HG02759 (cell line): Measurements from ENCODE around the gene SMAD9.

ENCODE experiments used
- ATAC-seq: cut with Tn5 transposase; IDR thresholded peaks from one replicate; pipeline ENCODE4 v1.9.1; 2021; ENCODE audit warnings: mild to moderate bottlenecking, moderate library complexity; ENCODE audit not compliant: unreplicated experiment

The SMAD9 gene

DNA sequence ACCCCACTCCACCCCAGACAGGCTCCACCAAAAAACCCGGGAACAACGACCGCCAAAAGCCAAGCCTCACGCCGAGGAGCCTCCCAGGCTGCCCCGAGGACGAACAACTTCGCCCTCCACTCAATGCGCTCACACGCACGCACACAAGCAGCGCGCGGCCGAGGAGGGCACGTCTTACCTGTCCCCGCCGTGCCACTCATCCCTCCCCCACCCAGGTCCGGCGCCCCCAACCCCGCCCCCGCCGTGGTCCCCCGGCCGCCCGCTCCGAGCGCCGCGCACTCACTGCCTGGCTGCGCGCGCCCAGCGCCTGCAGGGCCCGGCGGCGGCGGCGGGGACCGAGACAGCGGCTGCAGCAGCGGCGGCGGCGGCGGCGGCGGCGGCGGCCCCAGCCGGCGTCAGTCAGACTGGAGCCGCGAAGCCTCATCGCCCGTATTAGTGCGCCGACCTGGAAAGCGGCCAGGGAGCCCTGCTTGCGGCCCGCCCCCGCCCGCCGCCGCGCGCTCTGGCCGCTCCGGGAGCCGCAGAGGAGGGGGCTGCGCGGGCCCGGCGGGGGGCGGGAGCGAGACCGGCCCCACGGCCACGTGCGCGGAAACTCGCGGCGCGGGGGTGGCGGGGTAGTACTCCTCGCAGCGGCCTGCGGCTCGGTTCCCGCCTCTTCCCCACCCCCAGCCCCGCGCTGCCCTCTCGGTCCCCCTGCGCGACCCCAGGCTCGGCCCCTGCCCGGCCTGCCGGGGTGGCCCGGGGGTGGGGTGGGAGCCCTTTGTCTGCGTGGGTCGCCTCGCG lies at the start of gene SMAD9:
Gene SMAD9, minus strand, starts transcription at position 406 of the 783 bp plus-strand sequence. CDS start 40,549 bp downstream, outside the sequence.
- ATAC-seq = peak; percentile 74

- no peak for ATAC-seq
Measured at GRCh38 chr13:36966404-36966803, 46.4 kb upstream of the SMAD9 start.

DNA sequence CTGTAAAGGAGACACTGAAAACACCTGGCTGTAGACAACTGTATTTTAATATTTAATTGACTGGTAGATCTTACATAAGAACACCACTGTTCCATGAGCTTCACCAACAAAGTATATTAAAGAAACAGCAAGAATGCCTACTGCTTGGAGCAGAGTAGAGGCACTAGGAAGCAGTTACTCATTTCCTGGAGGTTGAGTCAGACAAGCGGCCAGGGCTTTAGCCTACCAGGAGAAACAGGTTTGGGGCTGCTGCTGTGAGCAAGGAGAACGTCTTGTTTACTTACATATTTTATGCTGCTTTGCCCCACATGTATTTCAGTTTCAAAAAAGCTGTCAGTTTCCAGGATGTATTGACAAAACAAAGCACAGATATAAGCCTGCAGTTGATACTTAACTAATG lies 45.7 kb upstream of the SMAD9 start:
- no peak for ATAC-seq

GRCh38 chr13:36959456-36960116 lies 39.5 kb upstream of the SMAD9 start:
- ATAC-seq = no peak

GRCh38 chr13:36954542-36954941 lies 34.5 kb upstream of the SMAD9 start:
- ATAC-seq = no peak

- no peak for ATAC-seq
Measured at GRCh38 chr13:36950920-36951319, 30.9 kb upstream of the SMAD9 start.

DNA sequence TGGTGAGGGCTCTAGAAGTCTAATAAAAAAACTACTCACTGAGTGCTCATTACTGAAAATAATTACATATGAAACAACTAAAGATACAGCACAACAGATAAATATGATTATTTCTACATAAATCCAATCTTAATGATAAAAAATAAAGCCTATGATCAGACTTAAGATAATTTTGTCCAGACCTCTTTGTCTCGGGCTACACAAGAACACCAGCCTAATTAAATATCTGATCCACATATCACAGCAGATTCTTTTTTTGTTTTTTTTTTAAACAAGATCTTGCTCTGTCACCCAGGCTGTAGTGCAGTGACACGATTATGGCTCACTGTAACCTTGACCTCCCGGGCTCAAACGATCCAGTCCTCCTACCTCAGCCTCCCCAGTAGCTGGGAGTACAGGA lies 30.3 kb upstream of the SMAD9 start:
- ATAC-seq = no peak

- ATAC-seq = no peak
Measured at GRCh38 chr13:36945078-36945477, 25.0 kb upstream of the SMAD9 start.

GRCh38 chr13:36925603-36926002 lies 5.6 kb upstream of the SMAD9 start:
- no peak for ATAC-seq

DNA sequence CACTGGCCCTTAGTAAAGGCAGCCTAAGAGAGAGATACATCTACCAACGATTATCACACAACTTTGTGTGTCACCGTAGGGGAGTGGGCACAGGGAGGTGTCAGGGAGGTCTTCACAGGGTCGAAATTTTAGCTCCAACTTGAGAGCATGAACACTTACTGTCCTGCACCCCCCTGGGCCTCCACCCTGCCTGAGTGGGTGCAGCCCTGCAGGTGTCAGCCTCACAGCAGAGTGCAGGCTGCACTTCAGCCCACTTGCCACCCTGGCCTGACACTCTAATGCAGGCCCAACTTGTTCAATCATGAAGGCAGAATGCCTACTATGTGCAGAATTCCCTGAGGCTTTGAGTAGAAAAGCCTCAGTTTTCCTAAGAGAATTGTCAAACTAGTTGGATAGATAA lies 4.0 kb upstream of the SMAD9 start:
- no peak for ATAC-seq

DNA sequence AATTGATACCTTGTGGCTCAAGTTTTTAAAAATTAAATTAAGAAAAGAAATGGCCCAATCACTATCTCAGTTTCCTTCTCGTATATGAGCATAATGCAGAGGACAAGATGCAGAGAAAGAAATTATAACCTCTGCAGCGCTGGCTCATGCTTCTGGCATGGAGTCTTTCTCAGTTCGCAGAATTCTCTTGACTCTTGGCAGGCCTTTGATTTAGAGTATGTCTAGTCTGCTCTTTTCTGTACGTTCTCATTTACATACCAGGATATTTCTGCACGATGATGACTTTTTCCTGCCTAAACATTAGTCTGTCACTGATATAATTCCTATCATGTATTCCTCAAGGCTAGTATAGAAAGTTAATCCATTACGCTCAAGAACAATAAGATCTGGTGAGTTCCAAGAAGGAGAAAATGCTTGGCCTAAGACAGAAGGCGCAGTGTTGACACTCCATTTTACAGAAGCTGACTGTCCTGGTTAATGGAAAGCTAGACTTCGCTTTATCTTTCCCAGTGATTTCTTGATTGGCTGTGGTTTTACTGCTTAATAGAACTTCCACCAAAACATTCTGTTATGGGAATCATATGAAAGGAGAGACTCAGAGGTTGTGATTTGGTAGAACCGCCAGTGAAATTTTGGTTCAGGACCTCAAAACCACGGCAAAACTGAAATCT lies 1.7 kb upstream of the SMAD9 start:
- no peak for ATAC-seq

- no peak for ATAC-seq
Measured at GRCh38 chr13:36920616-36921185, 663 bp upstream of the SMAD9 start.

- peak; percentile 37 for ATAC-seq
Measured at GRCh38 chr13:36919171-36919832, 736 bp downstream of the SMAD9 start.

DNA sequence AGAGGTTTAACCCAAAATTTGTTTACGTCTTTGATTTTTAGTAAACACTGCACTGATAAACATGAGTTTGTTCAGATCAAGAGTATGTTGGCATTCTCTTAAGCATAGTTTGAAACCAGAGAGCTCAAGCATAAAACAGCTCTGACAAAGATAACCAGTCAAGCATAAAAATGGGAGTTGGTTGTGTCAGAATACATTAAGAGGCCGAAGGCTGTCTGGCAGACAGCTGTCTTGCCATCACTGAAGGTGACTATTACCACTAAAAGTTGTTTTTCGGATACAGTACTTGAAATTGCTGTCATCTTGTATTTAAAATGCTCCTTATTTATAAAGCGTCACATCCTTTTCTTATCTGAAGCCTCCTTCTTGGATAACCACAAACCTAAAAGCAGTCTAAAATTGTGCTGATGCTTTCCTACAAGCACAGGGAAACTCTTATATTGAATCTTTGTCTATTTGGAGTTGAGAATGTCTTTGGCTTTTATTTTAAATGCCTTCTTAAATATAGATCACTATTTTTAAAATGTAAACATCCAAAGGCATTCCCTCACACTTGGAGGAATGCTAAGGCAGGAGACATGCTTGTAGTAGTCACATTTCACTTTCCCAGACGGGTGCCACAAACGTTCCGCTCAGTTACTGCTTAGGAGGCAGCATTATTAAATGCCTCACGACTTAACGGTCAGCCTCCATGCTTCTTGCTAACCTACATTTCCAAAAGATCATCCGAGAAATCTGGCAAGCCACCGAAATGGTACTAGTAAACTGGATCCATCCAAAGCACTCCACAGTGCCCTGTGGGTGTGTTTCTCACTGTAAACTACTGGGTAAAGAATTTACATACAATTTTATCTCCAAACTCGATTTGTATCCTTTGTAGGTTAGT lies 1.5 kb downstream of the SMAD9 start:
- ATAC-seq = peak; percentile 32

DNA sequence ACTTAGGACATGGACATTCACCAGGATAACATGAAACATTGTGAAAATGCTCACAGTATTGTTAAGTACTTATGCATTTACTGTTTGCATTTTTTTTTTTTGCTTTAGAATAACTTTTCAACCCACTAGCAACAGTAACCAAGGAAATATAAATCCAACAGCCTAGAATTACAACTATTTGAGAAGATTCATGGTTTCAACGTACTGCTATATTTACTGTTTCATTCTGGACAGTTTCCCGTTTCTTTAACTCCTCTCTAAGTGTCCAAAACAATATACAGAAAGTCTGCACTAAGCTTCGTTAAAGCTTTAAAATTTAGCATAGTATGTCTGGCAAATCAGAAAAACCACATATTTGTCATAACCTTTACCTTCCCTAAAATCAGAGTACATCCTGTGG lies 2.7 kb downstream of the SMAD9 start:
- no peak for ATAC-seq

DNA sequence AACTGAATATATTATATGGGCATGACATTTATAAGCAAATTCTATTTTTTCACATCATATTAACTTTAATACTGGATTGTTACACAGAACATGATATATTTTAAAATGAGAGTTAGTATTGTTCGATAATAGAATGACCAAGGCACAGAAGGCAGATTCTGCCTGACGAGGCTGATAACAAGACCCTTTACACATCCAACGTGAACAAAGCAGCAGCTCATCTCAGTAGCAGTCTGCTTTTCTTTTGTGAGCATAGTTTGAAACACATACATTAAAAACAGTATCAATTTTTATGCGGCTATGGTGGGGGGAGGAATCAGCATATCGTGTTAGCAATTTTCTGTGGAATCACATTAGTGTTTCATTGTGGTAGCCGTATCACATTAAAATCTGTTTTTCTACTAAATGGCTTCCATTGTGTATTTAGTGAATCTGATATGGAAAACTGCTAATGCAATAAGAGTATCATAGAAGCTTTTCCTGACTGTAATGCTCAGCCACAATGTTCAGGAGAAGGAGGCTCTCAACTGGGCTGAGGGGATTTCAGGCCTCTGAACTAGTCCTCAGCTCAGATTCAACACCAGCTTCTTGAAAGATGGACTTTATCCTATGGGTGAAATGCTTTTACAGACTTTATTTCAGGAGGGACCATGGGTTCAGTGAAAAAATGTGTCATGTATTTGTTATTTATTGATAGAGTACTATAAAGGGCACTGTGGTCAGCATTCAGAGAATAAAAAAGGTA lies 4.0 kb downstream of the SMAD9 start:
- no peak for ATAC-seq

- ATAC-seq = no peak
Measured at GRCh38 chr13:36915106-36915505, 4.9 kb downstream of the SMAD9 start.

- ATAC-seq = no peak
Measured at GRCh38 chr13:36914648-36915047, 5.4 kb downstream of the SMAD9 start.

GRCh38 chr13:36913463-36913862 lies 6.6 kb downstream of the SMAD9 start:
- no peak for ATAC-seq
